Measurements from ENCODE around the gene ITGA1.

DNA sequence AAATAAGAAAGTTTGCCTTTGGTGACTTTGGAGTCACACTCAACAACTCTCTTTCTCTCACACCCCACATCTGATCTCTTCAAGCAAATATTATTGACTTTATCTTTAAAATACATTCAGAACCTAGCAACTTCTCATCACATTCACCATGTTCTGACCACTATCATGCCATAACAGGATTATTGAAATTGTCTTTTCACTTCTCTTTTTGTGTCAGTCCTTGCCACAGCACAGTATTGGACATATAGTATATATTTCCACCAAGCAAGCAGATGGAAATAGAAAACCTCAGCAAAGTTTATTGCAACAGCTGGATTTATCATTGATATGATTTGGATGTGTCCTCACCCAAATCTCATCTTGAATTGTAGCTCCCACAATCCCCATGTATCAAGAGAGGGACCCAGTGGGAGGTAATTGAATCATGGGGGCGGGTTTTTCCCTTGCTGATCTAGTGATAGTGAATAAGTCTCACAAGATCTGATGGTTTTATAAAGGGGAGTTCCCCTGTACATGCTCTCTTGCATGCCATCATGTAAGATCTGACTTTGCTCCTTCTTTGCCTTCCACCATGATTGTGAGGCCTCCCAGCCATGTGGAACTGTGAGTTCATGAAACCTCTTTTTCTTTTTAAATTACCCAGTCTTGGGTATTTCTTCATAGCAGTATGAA, 26.9 kb upstream of the ITGA1 start:
- TF ChIP-seq, protein P1, sequence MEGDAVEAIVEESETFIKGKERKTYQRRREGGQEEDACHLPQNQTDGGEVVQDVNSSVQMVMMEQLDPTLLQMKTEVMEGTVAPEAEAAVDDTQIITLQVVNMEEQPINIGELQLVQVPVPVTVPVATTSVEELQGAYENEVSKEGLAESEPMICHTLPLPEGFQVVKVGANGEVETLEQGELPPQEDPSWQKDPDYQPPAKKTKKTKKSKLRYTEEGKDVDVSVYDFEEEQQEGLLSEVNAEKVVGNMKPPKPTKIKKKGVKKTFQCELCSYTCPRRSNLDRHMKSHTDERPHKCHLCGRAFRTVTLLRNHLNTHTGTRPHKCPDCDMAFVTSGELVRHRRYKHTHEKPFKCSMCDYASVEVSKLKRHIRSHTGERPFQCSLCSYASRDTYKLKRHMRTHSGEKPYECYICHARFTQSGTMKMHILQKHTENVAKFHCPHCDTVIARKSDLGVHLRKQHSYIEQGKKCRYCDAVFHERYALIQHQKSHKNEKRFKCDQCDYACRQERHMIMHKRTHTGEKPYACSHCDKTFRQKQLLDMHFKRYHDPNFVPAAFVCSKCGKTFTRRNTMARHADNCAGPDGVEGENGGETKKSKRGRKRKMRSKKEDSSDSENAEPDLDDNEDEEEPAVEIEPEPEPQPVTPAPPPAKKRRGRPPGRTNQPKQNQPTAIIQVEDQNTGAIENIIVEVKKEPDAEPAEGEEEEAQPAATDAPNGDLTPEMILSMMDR (conservative IDR thresholded peaks at IDR 0.05 in 1 of 2, IDR thresholded peaks at IDR 0.05 in 1 of 2; ENCODE audit: extremely low read depth in 1 of 2, insufficient read depth in 1 of 2, low read depth in 1 of 2, low read length in 2 of 2), result no peak
- TF ChIP-seq EZH2 (IDR thresholded peaks at IDR 0.05; ENCODE audit: borderline replicate concordance, low read length), result no peak
